Upper lobe of left lung (tissue), 4 donors: ENCODE data around the gene PATJ.

Experiments
- POLR2A ChIP-seq, 4 donors: fragments of 450-650 bp; IDR thresholded peaks; one replicate each; pipeline ENCODE4 v1.5.1; 2016 to 2017; ENCODE audit warnings: antibody characterized with exemption in 4 of 4, mild to moderate bottlenecking in 2 of 4
- TF ChIP-seq, protein P1 (sequence below), 6 experiments: fragments of 450-650 bp in 4 of 6; fragments of 200-600 bp in 2 of 6; sonication (generic) in 2 of 6; IDR thresholded peaks; one replicate each; pipeline ENCODE4 v1.5.1; 2016 to 2019; ENCODE audit warnings: antibody characterized with exemption in 6 of 6

DNA sequence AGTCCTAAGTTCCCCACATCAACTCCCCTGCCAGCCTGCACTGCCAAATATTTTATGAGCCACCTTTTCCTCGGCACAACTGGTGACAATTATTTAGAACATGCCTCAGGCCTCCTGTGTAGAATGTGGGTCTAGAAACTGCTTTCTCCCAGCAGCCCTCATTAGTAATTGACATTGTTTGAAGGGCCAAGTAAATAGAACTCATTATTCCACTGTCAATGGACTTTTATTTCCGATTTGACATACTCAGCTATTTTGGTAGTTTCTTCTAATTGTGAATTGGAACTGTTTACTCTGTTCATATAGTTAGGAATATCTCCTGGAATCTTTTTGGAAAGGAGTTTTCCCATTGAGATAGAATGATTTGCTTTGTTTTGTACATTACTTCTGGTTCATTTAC lies 283.6 kb downstream of the PATJ start:
- TF ChIP-seq, protein P1, sequence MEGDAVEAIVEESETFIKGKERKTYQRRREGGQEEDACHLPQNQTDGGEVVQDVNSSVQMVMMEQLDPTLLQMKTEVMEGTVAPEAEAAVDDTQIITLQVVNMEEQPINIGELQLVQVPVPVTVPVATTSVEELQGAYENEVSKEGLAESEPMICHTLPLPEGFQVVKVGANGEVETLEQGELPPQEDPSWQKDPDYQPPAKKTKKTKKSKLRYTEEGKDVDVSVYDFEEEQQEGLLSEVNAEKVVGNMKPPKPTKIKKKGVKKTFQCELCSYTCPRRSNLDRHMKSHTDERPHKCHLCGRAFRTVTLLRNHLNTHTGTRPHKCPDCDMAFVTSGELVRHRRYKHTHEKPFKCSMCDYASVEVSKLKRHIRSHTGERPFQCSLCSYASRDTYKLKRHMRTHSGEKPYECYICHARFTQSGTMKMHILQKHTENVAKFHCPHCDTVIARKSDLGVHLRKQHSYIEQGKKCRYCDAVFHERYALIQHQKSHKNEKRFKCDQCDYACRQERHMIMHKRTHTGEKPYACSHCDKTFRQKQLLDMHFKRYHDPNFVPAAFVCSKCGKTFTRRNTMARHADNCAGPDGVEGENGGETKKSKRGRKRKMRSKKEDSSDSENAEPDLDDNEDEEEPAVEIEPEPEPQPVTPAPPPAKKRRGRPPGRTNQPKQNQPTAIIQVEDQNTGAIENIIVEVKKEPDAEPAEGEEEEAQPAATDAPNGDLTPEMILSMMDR (IDR thresholded peaks at IDR 0.05), result no peak
- TF ChIP-seq POLR2A (IDR thresholded peaks at IDR 0.05), result no peak
